Fibroblast of lung (primary cell): ENCODE results near the gene ICA1L. TPM values are rescaled to one million over a fixed set of nuclear protein-coding genes. Genes with fewer than 3 reads are reported as not detected.
A peak's percentile ranks its signal among the peaks of the same experiment; 100 is the strongest.

Experiments
- DNase-seq, 2 donors: peaks; one replicate each; pipeline versions ENCODE4 v3.0.0 to v3.0.0-alpha.2; 2010; ENCODE audit warnings: low read depth in 2 of 2
- H2AFZ ChIP-seq: 2 replicates; pipeline ENCODE4 v1.5.1; 2012; ENCODE audit warnings: low read length, control low read depth, inconsistent platforms
- H3K27ac ChIP-seq: 2 replicates; pipeline ENCODE4 v1.5.1; 2011; ENCODE audit warnings: low read length, control low read depth; ENCODE audit not compliant: insufficient read depth
- H3K27me3 ChIP-seq: 2 replicates; pipeline ENCODE4 v1.5.1; 2011; ENCODE audit warnings: mild to moderate bottlenecking, low read length; ENCODE audit not compliant: control insufficient read depth, insufficient read depth
- H3K36me3 ChIP-seq: 2 replicates; pipeline ENCODE4 v1.5.1; 2011; ENCODE audit warnings: low read length; ENCODE audit not compliant: control insufficient read depth, insufficient read depth
- H3K4me1 ChIP-seq: 2 replicates; pipeline ENCODE4 v1.5.1; 2011; ENCODE audit warnings: low read length; ENCODE audit not compliant: control insufficient read depth, insufficient read depth; ENCODE audit errors: extremely low read depth
- H3K4me2 ChIP-seq: 2 replicates; pipeline ENCODE4 v1.5.1; 2011; ENCODE audit warnings: low read length, control low read depth; ENCODE audit not compliant: insufficient read depth; ENCODE audit errors: extremely low read depth
- H3K4me3 ChIP-seq, 4 experiments: fragments of 200-600 bp in 1 of 4; sonication (generic) in 1 of 4; replicated peaks in 1 of 4; 2 replicates each; pipeline ENCODE4 v1.5.1; 2011 to 2016; ENCODE audit warnings: low read length in 4 of 4, low read depth in 3 of 4, mild to moderate bottlenecking in 3 of 4, control low read depth in 2 of 4, inconsistent platforms in 1 of 4, mixed read lengths in 1 of 4; ENCODE audit not compliant: insufficient read depth in 1 of 4; ENCODE audit errors: control extremely low read depth in 1 of 4
- H3K79me2 ChIP-seq: 2 replicates; pipeline ENCODE4 v1.5.1; 2012; ENCODE audit warnings: mild to moderate bottlenecking, low read length, inconsistent platforms; ENCODE audit not compliant: control insufficient read depth, insufficient read depth
- H3K9ac ChIP-seq: 2 replicates; pipeline ENCODE4 v1.5.1; 2011; ENCODE audit warnings: mild to moderate bottlenecking, low read length, control low read depth; ENCODE audit not compliant: insufficient read depth
- H3K9me3 ChIP-seq: 2 replicates; pipeline ENCODE4 v1.5.1; 2012; ENCODE audit warnings: low read depth, low read length; ENCODE audit not compliant: control insufficient read depth, insufficient read depth
- H4K20me1 ChIP-seq: 2 replicates; pipeline ENCODE4 v1.5.1; 2011; ENCODE audit warnings: low read length; ENCODE audit not compliant: control insufficient read depth, insufficient read depth; ENCODE audit errors: extremely low read depth
- EZH2 ChIP-seq: IDR thresholded peaks from 2 replicates; pipeline ENCODE4 v1.5.1; 2012; ENCODE audit warnings: low read length, control low read depth, mild to moderate bottlenecking; ENCODE audit errors: missing control alignments
- polyA plus RNA-seq, 2 donors: library from polyadenylated mRNA; depleted of rRNA in 1 of 2; stranded (reverse) in 1 of 2; unstranded in 1 of 2; fragments of >200 nt; gene quantifications; 2 replicates each; pipeline ENCODE4 v1.2.1, GENCODE V29; 2011 to 2012; ENCODE audit warnings: missing spikeins in 1 of 2
- total RNA-seq: library from RNA; depleted of rRNA; stranded (reverse); fragments of >200 nt; gene quantifications from 2 replicates; pipeline ENCODE4 v1.2.1, GENCODE V29; 2014
- TF ChIP-seq, protein P1 (sequence below), 2 donors: IDR thresholded peaks in 1 of 2; conservative IDR thresholded peaks in 1 of 2; 1 replicate in 1 of 2; 2 replicates in 1 of 2; pipeline ENCODE4 v1.5.1; 2011 to 2012; ENCODE audit warnings: low read length in 2 of 2, control low read depth in 1 of 2, inconsistent platforms in 1 of 2, low read depth in 1 of 2, mild to moderate bottlenecking in 1 of 2

ICA1L gene
- total and polyA plus RNA-seq, 2 donors (not counting 1 experiment from before 2014, with no cell fraction given) = 3.1 to 4.6 TPM

DNA sequence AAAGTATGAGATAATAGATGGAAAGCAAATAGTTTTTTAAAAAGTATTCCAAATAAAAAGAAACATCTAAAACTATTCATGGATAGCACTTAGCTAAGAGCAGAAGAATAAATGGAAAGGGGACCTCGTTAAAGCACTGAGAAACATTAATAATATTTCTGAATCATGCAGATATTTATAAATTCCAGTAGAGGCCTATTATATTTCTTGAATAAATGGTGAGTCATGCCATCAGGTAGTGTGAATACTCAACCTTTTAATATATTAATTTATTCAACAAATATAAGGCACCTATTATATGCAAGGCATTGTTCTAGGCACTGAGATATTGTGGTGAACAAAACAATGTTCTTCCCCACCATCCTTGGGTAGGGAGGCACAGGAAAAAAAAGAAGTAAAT, 53.8 kb downstream of the ICA1L start:
- H3K4me1 ChIP-seq = no peaks in the 10 kb centered on the region
- H3K4me2 ChIP-seq = no peak overlapping the region
- TF ChIP-seq, protein P1, sequence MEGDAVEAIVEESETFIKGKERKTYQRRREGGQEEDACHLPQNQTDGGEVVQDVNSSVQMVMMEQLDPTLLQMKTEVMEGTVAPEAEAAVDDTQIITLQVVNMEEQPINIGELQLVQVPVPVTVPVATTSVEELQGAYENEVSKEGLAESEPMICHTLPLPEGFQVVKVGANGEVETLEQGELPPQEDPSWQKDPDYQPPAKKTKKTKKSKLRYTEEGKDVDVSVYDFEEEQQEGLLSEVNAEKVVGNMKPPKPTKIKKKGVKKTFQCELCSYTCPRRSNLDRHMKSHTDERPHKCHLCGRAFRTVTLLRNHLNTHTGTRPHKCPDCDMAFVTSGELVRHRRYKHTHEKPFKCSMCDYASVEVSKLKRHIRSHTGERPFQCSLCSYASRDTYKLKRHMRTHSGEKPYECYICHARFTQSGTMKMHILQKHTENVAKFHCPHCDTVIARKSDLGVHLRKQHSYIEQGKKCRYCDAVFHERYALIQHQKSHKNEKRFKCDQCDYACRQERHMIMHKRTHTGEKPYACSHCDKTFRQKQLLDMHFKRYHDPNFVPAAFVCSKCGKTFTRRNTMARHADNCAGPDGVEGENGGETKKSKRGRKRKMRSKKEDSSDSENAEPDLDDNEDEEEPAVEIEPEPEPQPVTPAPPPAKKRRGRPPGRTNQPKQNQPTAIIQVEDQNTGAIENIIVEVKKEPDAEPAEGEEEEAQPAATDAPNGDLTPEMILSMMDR (conservative IDR thresholded peaks at IDR 0.05 in 1 of 2, IDR thresholded peaks at IDR 0.05 in 1 of 2; ENCODE audit: low read depth in 1 of 2, low read length in 2 of 2) = no peak
- TF ChIP-seq EZH2 = no peak
- H2AFZ ChIP-seq = no peak overlapping the region
- H3K36me3 ChIP-seq = no peaks in the 10 kb centered on the region
- no peaks in the 10 kb centered on the region for H3K27me3 ChIP-seq
- no peak for DNase-seq
- no peak overlapping the region for H3K9ac ChIP-seq
- no peaks in the 10 kb centered on the region for H4K20me1 ChIP-seq
- H3K9me3 ChIP-seq = no peaks in the 10 kb centered on the region
- no peak overlapping the region for H3K4me3 ChIP-seq
- no peaks in the 10 kb centered on the region for H3K79me2 ChIP-seq
- no peak overlapping the region for H3K27ac ChIP-seq

DNA sequence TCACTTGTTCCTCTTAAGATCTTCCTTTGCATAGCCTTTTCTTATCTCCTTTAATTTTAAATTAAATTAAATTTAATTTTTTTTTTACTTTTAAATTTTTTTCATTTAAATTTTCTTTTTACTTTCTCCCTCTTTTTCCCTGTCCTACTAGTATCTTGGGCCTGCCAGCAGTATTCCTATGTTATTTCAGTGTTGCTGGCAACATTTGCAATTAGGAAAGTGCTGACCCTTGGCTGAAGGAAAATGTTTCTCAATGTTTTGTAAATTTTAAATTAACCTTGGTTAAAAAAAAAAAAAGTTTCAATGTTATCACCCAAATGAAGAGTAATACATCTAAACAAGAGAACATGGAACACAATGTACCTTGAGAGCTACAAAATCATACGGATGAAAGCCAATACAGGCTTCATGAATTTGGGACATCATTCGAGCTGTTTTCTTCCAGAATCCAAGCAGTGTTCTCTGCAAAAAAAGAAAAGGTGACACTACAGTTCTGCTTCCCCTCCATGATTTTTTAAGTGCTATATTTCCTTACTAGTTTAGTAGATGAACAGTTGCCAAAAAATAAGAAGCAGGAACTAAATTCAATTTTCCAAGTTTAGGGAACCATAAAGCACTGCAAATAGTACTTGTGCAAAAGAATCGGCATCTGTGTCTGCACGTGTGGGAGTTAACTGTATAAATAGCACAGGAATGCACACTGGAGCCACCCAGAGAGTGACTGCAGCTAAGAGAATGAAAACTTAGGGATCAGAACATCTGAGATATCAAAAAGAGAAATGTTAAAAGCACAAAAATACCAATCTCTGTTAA, 55.8 kb downstream of the ICA1L start:
- no peaks in the 10 kb centered on the region for H4K20me1 ChIP-seq
- H2AFZ ChIP-seq = no peak overlapping the region
- H3K9me3 ChIP-seq = no peaks in the 10 kb centered on the region
- no peak overlapping the region for H3K4me3 ChIP-seq
- no peaks in the 10 kb centered on the region for H3K36me3 ChIP-seq
- peak overlapping the region; percentile 42 for H3K4me2 ChIP-seq
- TF ChIP-seq, protein P1 (conservative IDR thresholded peaks at IDR 0.05 in 1 of 2, IDR thresholded peaks at IDR 0.05 in 1 of 2; ENCODE audit: low read depth in 1 of 2, low read length in 2 of 2) = no peak
- TF ChIP-seq EZH2 = no peak
- peak; percentile 28 to 49 for DNase-seq
- no peaks in the 10 kb centered on the region for H3K27me3 ChIP-seq
- no peak overlapping the region for H3K27ac ChIP-seq
- no peak overlapping the region for H3K9ac ChIP-seq
- no peaks in the 10 kb centered on the region for H3K4me1 ChIP-seq
- H3K79me2 ChIP-seq = no peaks in the 10 kb centered on the region

DNA sequence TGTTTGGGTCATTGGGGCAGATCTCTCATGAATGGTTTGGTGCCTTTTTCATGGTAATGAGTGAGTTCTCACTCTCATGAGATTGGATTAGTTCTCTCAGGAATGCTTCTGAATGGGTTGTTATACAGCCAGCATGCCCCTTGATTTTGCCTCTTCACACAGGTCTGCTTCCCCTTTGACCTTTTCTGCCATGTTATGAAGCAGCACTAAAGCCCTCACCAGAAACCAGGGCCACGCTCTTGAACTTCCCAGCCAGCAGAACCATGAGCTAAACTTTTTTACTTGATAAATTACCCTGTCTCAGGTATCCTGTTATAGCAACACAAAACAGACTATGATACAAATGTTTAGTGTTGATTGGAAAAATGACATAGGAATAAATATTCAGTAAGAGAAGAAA, 57.3 kb downstream of the ICA1L start:
- H3K4me3 ChIP-seq = no peak overlapping the region
- no peaks in the 10 kb centered on the region for H3K9me3 ChIP-seq
- TF ChIP-seq EZH2 = no peak
- TF ChIP-seq, protein P1 (conservative IDR thresholded peaks at IDR 0.05 in 1 of 2, IDR thresholded peaks at IDR 0.05 in 1 of 2; ENCODE audit: low read depth in 1 of 2, low read length in 2 of 2) = no peak
- no peaks in the 10 kb centered on the region for H3K27me3 ChIP-seq
- H3K27ac ChIP-seq = no peak overlapping the region
- H3K36me3 ChIP-seq = no peaks in the 10 kb centered on the region
- H3K9ac ChIP-seq = no peak overlapping the region
- H4K20me1 ChIP-seq = no peaks in the 10 kb centered on the region
- no peak for DNase-seq
- no peak overlapping the region for H3K4me2 ChIP-seq
- no peaks in the 10 kb centered on the region for H3K79me2 ChIP-seq
- H2AFZ ChIP-seq = no peak overlapping the region
- no peaks in the 10 kb centered on the region for H3K4me1 ChIP-seq
